Measurements from ENCODE around the gene LHX3. TPM values are rescaled to one million over a fixed set of nuclear protein-coding genes. Genes with fewer than 3 reads are reported as not detected.

The LHX3 gene
- polyA plus RNA-seq, 1 of the 3 experiments (the other 2 are of a cell fraction) = not detected

- no peak for TF ChIP-seq USF1 (IDR thresholded peaks at IDR 0.05; ENCODE audit: borderline replicate concordance, low read depth)
Observed at GRCh38 chr9:136171801-136172411, 33.0 kb downstream of the LHX3 start (continued).

GRCh38 chr9:136171009-136171800 is 33.7 kb downstream of the LHX3 start:
- ChIA-PET POLR2A (interaction anchor here (0.7 kb wide), 1 partner anchor 97 kb away, joined by 3 read pairs; no protein-coding TSS in a partner anchor), CTCF (interaction anchor here (0.6 to 6.3 kb wide), 41 partner anchors 8 to 611 kb away, joined by 3 to 69 read pairs (median 5); no protein-coding TSS in a partner anchor)
- no peak overlapping the region for H3K4me2 ChIP-seq
- H3K27ac ChIP-seq (ENCODE audit: low read depth in 2 of 2, low read length in 1 of 2) = no peak overlapping the region
- H3K79me2 ChIP-seq (ENCODE audit: insufficient read depth) = no peaks in the 10 kb centered on the region
- H3F3A ChIP-seq (replicated peaks; ENCODE audit: insufficient read depth) = no peaks in the 10 kb centered on the region
- no peak overlapping the region for H3K4me3 ChIP-seq (ENCODE audit: low read depth in 2 of 2, low read length in 1 of 2)
- H3K9me2 ChIP-seq = no peaks in the 10 kb centered on the region
- no peaks in the 10 kb centered on the region for H4K20me1 ChIP-seq (ENCODE audit: insufficient read depth)
- DNase-seq = no peak
- H3K36me3 ChIP-seq (replicated peaks in 1 of 2; ENCODE audit: control insufficient read depth in 1 of 2, insufficient read depth in 2 of 2, low read length in 1 of 2) = no peaks in the 10 kb centered on the region
- H3K9me3 ChIP-seq = no peaks in the 10 kb centered on the region
- TF ChIP-seq JUND (IDR thresholded peaks at IDR 0.05) = no peak
- TF ChIP-seq MAX (IDR thresholded peaks at IDR 0.05; ENCODE audit: low read depth) = no peak
- no peak for TF ChIP-seq GABPA (IDR thresholded peaks at IDR 0.05; ENCODE audit: low read depth)
- no peak for TF ChIP-seq TEAD4 (IDR thresholded peaks at IDR 0.05; ENCODE audit: borderline replicate concordance, insufficient read depth)
- no peak overlapping the region for H3K9ac ChIP-seq
- H2AFZ ChIP-seq (ENCODE audit: low read depth) = no peak overlapping the region
- H3K4me1 ChIP-seq (ENCODE audit: control insufficient read depth in 1 of 2, insufficient read depth in 2 of 2, low read depth in 1 of 2, low read length in 1 of 2) = no peaks in the 10 kb centered on the region
- 28% methylated on average over 16 of the region's 16 CpGs for WGBS (ENCODE audit: low lambda C conversion rate)
- peaks cover 50% of the 10 kb centered on the region for H3K27me3 ChIP-seq (ENCODE audit: insufficient read depth)

GRCh38 chr9:136170006-136170901 is 34.7 kb downstream of the LHX3 start:
- ChIA-PET POLR2A (interaction anchor here (0.7 kb wide), 1 partner anchor 98 kb away, joined by 3 read pairs; no protein-coding TSS in a partner anchor), CTCF (interaction anchor here (0.6 to 6.3 kb wide), 42 partner anchors 8 to 610 kb away, joined by 3 to 69 read pairs (median 5); no protein-coding TSS in a partner anchor)
- Histone ChIP-seq H3K79me2 (ENCODE audit: insufficient read depth) (no peaks in the 10 kb centered on the region), H3K9ac (no peak overlapping the region), H3K4me3 (ENCODE audit: low read depth in 2 of 2, low read length in 1 of 2) (peak overlapping the region in 1 of 2 experiments; percentile 48; a peak in 1 of 4 replicates), H3K9me3 (no peaks in the 10 kb centered on the region), H3K27me3 (ENCODE audit: insufficient read depth) (peaks cover 43% of the 10 kb centered on the region; the same call in 1 of the 2 replicates), H4K20me1 (ENCODE audit: insufficient read depth) (no peaks in the 10 kb centered on the region), H3K4me1 (ENCODE audit: control insufficient read depth in 1 of 2, insufficient read depth in 2 of 2, low read depth in 1 of 2, low read length in 1 of 2) (no peaks in the 10 kb centered on the region), H3K27ac (ENCODE audit: low read depth in 2 of 2, low read length in 1 of 2) (no peak overlapping the region), H3K36me3 (replicated peaks in 1 of 2; ENCODE audit: control insufficient read depth in 1 of 2, insufficient read depth in 2 of 2, low read length in 1 of 2) (no peaks in the 10 kb centered on the region), H2AFZ (ENCODE audit: low read depth) (no peak overlapping the region), H3K4me2 (no peak overlapping the region), H3F3A (replicated peaks; ENCODE audit: insufficient read depth) (no peaks in the 10 kb centered on the region), H3K9me2 (no peaks in the 10 kb centered on the region)
- peak; percentile 89 for DNase-seq
- 0% methylated on average over 5 of the region's 28 CpGs for WGBS (ENCODE audit: low lambda C conversion rate)
- TF ChIP-seq SMC3 (IDR thresholded peaks at IDR 0.05; ENCODE audit: low read depth, low read length) (peak; percentile 76), RAD21 (IDR thresholded peaks at IDR 0.05; ENCODE audit: low read length) (peak; percentile 74), CTCF (IDR thresholded peaks at IDR 0.05) (peak; percentile 77), EZH2phosphoT487 (IDR thresholded peaks at IDR 0.05; ENCODE audit: borderline replicate concordance, low read depth) (no peak), TCF12 (IDR thresholded peaks at IDR 0.05) (no peak)
